ENCODE results near the gene SIRT3.

GRCh38 chr11:261624-262023 is 25.5 kb upstream of the SIRT3 start:
- TF ChIP-seq EZH2phosphoT487 (IDR thresholded peaks at IDR 0.05; ENCODE audit: insufficient read depth, low read depth): no peak
- no peak for TF ChIP-seq EZH2 (IDR thresholded peaks at IDR 0.05; ENCODE audit: insufficient read depth, poor library complexity, severe bottlenecking)

Measured in GM23248 (cell line).